Fibroblast of peridontal ligament (primary cell): ENCODE measurements around the gene CDK2.
A peak's percentile ranks its signal among the peaks of the same experiment; 100 is the strongest.
"Not testable (repeated sequence)": the region's sequence is repeated elsewhere in the genome, so short reads cannot be mapped to it uniquely, and the experiment has no call there.

ENCODE experiments used
- DNase-seq: peaks from one replicate; pipeline ENCODE4 v3.0.0-alpha.2; 2010; ENCODE audit errors: extremely low read depth

CDK2 gene

GRCh38 chr12:55966408-55967281 is at the start of gene CDK2:
TSS of gene CDK2 (plus strand) at chr12:55966830. CDS start at chr12:55967009, 179 bp downstream.
- peak; percentile 62 for DNase-seq

- DNase-seq, result not testable (repeated sequence)
These were observed 47.6 kb upstream of the CDK2 start for GRCh38 chr12:55919032-55919431.

GRCh38 chr12:55922126-55922525 is 44.5 kb upstream of the CDK2 start:
- no peak for DNase-seq

- not testable (repeated sequence) for DNase-seq
These were observed 43.0 kb upstream of the CDK2 start for GRCh38 chr12:55923648-55924047.

GRCh38 chr12:55925371-55925770 is 41.3 kb upstream of the CDK2 start:
- no peak for DNase-seq

GRCh38 chr12:55925870-55926737 is 40.5 kb upstream of the CDK2 start:
- no peak for DNase-seq

- peak; percentile 88 for DNase-seq
These were observed 39.7 kb upstream of the CDK2 start for GRCh38 chr12:55926738-55927587.

GRCh38 chr12:55927588-55928502 is 38.8 kb upstream of the CDK2 start, which contains the start of gene PYM1:
TSS of gene PYM1 (minus strand) at chr12:55927894. CDS start at chr12:55927761, 133 bp downstream.
- DNase-seq, result peak; percentile 60

- DNase-seq, result no peak
These were observed 37.3 kb upstream of the CDK2 start for GRCh38 chr12:55929306-55929791.

GRCh38 chr12:55930771-55931316 is 35.8 kb upstream of the CDK2 start, which contains the start of gene DGKA:
TSS of gene DGKA (plus strand) at chr12:55931162. CDS start at chr12:55936504, 5,342 bp downstream.
- peak; percentile 90 for DNase-seq

GRCh38 chr12:55931317-55931779 is 35.3 kb upstream of the CDK2 start:
- DNase-seq, result no peak

- peak; percentile 20 for DNase-seq
These were observed 34.7 kb upstream of the CDK2 start for GRCh38 chr12:55931780-55932550.

- peak; percentile 32 for DNase-seq
These were observed 34.1 kb upstream of the CDK2 start for GRCh38 chr12:55932551-55932910.

- DNase-seq, result peak; percentile 29
These were observed 33.3 kb upstream of the CDK2 start for GRCh38 chr12:55933169-55933798.

GRCh38 chr12:55933799-55934742 is 32.6 kb upstream of the CDK2 start:
- peak; percentile 61 for DNase-seq

- no peak for DNase-seq
These were observed 31.9 kb upstream of the CDK2 start for GRCh38 chr12:55934773-55935172.

GRCh38 chr12:55935738-55936151 is 30.9 kb upstream of the CDK2 start:
- no peak for DNase-seq
